Kasumi-1 (cell line): ENCODE data around the gene TIPIN.
"Not testable (repeated sequence)": the region's sequence is repeated elsewhere in the genome, so short reads cannot be mapped to it uniquely, and the experiment has no call there.

Source experiments
- DNase-seq, 2 experiments: peaks; one replicate each; lab custom pipeline; 2025; lab: John Stamatoyannopoulos, UW

TIPIN gene

DNA sequence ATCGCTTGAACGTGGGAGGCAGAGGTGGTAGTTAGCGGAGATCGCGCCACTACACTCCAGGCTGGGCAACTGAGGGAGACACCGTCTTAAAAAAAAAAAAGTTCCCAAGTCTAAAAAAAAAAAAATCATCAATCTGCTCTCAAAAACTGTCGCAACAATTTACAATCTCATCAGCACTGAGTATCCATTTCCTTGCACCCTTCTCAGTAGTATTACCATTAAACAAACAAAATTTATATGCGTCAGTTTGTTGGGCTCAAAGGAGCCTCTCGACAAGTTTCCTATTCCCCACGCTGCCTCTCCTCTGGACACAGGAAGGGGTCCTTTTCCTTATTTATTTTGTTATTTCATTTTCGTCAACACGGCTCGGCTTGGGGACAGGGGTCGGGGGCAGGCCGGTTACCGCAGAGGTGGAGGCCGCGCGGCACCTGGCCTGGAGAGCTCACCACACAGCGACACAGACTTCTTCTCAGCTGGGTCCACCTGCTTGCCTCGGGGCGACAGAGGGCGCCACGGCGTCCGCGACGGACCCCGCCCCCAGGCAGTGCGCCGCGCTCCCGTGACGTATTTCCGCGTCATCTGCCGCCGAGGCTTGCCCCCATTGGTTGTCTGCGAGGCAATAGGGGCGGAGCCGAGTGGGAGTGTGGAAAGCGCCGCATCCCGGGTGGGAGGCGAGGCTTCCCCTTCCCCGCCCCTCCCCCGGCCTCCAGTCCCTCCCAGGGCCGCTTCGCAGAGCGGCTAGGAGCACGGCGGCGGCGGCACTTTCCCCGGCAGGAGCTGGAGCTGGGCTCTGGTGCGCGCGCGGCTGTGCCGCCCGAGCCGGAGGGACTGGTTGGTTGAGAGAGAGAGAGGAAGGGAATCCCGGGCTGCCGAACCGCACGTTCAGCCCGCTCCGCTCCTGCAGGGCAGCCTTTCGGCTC, 30.0 kb upstream of the TIPIN start, which contains the start of gene MAP2K1:
Gene MAP2K1, plus strand, starts transcription at position 709 of the 920 bp plus-strand sequence. CDS start 436 bp downstream, outside the sequence.
- peak; percentile 93 to 96 for DNase-seq

DNA sequence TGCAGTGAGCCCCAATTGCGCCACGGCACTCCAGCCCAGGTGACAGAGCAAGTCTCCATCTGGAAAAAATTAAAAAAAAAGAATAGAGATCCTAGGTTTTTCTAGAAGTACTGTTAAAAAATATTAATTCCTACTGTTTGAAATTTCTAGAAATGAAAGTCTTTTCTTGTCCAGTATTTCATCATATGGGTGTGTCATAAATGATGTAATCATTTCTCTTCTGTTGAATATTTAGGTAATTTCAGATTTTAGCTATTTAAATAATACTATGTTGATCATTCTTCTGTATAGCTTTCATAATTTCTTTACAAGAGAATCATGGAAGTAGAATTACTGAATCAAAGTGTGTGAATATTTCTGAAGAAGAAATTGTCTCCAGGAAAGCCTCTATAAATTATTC, 24.9 kb upstream of the TIPIN start:
- DNase-seq, result not testable (repeated sequence)

DNA sequence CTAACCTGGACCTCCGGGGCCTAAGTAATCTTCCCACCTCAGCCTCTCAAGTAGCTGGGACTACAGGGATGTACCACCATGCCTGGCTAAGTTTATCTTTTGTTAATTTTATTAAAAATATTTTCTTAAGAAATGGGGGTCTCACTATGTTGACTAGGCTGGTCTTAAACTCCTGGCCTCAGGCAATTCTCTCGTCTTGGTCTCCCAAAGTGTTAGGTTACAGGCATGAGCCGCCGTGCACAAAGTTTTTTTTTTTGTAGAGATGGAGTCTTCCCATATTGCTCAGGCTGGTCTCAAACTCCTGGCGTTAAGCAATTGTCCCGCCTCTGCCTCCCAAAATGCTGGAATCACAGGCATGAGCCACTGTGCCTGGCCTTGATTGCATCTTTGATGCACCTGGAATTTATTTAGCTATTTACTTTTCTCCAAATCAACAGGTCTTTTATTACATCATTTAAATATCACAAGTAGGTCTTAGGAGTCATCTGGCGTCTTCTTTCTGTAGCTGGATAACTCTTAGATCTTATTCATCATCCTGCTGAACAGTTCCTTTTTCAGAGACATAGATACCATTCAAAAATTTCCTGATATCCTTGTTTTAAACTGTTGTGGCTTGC, 22.4 kb upstream of the TIPIN start:
- DNase-seq, result no peak

- DNase-seq, result no peak
Observed at GRCh38 chr15:66374179-66374578, 17.7 kb upstream of the TIPIN start.

- peak; percentile 33 to 50 for DNase-seq
Observed at GRCh38 chr15:66369773-66370651, 13.5 kb upstream of the TIPIN start.

DNA sequence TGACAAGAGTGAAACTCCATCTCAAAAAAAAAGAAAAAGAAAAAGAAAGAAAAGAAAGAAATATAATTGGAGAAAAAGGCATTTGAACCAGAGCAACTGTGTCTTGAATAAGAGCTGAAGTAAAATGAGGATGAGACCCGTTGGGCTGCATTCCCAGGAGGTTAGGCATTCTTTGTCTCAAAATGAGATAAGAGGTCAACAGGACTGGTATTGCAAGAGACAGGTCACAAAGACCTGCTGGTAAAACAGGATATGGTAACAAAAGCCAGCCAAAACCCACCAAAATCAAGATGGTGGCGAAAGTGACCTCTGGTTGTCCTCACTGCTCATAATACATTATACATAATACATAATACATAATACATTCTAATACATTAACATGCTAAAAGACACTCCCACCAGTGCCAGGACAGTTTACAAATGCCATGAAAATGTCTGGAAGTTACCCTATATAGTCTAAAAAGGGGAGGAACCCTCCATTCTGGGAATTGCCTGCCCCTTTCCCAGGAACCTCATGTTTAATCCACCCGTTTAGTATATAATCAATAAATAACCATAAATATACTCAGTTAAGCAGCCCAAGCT, 8.6 kb upstream of the TIPIN start:
- no peak for DNase-seq

DNA sequence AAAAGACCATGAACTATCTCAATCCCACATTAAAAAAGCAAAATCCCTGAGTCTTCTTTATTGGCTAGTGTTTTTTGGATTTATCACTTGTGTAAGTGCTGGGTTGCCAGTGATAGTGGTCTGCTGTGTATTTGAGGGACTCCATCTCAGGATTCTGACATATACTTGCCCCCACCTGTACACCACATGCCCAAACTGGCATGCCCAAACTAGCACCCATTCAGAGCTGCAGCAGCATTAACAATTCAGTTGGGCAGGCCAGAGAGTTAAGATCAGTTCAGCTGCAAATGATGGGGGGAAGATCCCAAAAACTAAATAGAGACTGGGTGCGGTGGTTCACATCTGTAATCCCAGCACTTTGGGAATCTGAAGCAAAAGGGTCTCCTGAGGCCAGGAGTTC, 6.3 kb upstream of the TIPIN start:
- DNase-seq, result no peak

GRCh38 chr15:66361745-66362460, 5.4 kb upstream of the TIPIN start:
- not testable (repeated sequence) for DNase-seq

- DNase-seq, result no peak
Observed at GRCh38 chr15:66359740-66360139, 3.3 kb upstream of the TIPIN start.

DNA sequence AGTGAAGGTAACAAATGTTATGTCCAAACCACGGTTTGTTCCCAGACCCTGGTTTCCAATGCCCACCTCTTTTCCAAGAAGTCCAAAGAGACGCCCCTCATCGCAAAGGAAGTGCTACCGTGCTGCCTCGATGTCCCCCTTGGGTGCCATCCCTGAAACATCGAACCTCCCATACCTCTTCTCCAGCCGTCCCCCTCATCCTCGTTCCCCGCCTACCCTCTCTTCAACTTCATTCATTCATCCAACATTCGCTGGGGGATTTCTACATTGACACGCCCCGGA, 467 bp downstream of the TIPIN start:
- peak in 1 of 2 experiments; percentile 62 for DNase-seq

- not testable (repeated sequence) for DNase-seq
Observed at GRCh38 chr15:66348530-66348929, 8.0 kb downstream of the TIPIN start.

GRCh38 chr15:66328771-66329170, 27.7 kb downstream of the TIPIN start:
- no peak for DNase-seq

DNA sequence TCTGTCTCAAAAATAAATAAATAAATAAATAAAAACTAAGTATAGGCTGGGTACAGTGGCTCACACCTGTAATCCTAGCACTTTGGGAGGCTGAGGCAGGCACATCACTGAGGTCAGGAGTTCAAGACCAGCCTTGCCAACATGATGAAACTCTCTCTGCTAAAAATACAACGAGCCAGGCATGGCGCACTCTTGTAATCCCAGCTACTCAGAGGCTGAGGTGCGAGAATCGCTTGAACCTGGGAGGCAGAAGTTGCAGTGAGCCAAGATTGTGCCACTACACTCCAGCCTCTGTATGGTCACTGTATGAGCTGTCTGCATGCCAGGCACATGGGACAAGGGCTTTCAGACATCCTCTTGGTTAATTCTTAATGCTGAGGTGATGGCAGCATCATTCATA, 28.7 kb downstream of the TIPIN start:
- no peak for DNase-seq

- no peak for DNase-seq
Observed at GRCh38 chr15:66326051-66326450, 30.4 kb downstream of the TIPIN start.

GRCh38 chr15:66323312-66323928, 33.1 kb downstream of the TIPIN start:
- no peak for DNase-seq

DNA sequence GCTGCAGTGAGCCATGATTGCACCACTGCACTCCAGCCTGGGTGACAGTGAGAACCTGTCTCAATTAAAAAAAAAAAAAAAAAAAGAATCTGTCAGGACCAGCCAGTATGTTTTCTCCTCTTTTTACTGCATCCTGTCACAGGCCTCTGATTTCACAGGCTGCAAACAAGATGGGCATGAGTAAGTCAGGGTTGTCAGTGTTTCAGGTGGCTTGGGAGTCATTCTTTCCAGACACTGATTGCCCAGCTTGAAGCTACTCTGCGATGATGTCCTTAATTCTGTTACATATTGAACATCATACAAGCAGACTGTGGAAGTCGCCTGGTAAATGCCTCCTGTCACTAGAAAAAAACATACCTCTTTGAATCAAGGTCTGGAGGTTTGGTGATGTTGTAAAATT, 44.3 kb downstream of the TIPIN start:
- no peak for DNase-seq

DNA sequence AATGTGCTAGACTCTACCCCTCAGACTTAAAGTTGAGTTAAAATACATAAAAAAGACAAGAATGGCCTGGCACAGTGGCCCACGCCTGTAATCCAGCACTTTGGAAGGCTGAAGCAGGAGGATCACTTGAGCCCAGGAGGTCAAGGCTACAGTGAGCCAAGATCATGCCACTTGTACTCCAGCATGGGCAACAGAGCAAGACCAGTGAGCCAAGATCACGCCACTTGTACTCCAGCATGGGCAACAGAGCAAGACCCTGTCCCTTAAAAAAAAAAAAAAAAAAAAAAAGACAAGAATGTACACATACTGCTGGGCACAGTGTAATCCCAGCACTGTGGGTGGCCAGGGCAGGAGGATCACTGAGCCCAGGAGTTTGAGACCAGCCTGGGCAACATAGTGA, 45.7 kb downstream of the TIPIN start:
- DNase-seq, result no peak

DNA sequence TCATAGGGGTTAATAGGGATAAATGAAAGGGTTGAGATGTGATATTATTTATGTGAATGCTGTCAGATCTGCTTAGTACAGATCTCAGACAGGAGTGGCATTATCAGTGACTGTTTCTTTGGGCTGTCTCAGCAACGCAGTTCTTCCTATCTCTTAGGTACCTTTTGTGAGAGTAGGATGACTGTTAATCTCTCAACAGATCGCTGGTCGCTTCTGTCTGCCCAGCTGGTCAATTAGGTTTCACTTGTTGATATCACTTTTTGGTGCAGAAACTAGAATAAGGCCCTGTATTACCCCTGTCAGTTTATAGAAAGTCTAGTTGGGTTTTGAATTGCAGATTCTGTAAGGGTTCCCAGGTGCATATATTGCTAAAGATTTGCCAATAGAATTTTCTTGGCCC, 46.7 kb downstream of the TIPIN start:
- no peak for DNase-seq

GRCh38 chr15:66308531-66308930, 48.0 kb downstream of the TIPIN start:
- no peak for DNase-seq

- DNase-seq, result no peak
Observed at GRCh38 chr15:66306381-66306780, 50.1 kb downstream of the TIPIN start.

DNA sequence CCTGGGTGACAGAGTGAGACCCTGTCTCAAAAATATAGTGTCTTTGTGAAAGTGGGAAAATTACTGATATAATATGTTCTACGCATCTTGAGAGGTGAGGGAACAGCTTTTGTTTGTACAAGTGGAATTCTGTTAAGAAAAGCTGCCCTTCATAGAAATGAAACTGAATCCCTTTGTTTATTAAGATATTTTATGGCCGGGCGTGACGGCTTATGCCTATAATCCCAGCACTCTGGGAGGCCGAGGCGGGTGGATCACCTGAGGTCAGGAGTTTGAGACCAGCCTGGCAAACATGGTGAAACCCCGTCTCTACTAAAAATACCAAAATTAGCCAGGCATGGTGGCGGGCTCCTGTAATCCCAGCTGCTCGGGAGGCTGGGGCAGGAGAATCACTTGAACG, 52.1 kb downstream of the TIPIN start:
- DNase-seq, result not testable (repeated sequence)
